Hepatocyte (in vitro differentiated cells): ENCODE results near the gene DEF6. TPM values are rescaled to one million over a fixed set of nuclear protein-coding genes. Genes with fewer than 3 reads are reported as not detected.

Experiments
- DNase-seq: peaks from one replicate; pipeline ENCODE4 v3.0.0-alpha.2; 2016; ENCODE audit warnings: low spot score
- H2AFZ ChIP-seq: fragments of 200-600 bp; sonication (generic); 2 replicates; pipeline ENCODE4 v1.6.0; 2016; ENCODE audit warnings: antibody characterized with exemption, mild to moderate bottlenecking
- H3K27ac ChIP-seq: fragments of 200-600 bp; sonication (generic); 2 replicates; pipeline ENCODE4 v1.5.1; 2016; ENCODE audit warnings: mild to moderate bottlenecking
- H3K27me3 ChIP-seq: fragments of 200-600 bp; sonication (generic); 2 replicates; pipeline ENCODE4 v1.6.1; 2016
- H3K36me3 ChIP-seq: fragments of 200-600 bp; sonication (generic); replicated peaks from 2 replicates; pipeline ENCODE4 v1.5.1; 2016; ENCODE audit warnings: low read depth; ENCODE audit not compliant: insufficient read depth
- H3K4me1 ChIP-seq: fragments of 200-600 bp; sonication (generic); 2 replicates; pipeline ENCODE4 v1.5.1; 2016; ENCODE audit warnings: mild to moderate bottlenecking, moderate library complexity; ENCODE audit not compliant: insufficient read depth
- H3K4me2 ChIP-seq: fragments of 200-600 bp; sonication (generic); 2 replicates; pipeline ENCODE4 v1.6.0; 2016
- H3K4me3 ChIP-seq: fragments of 200-600 bp; sonication (generic); 2 replicates; pipeline ENCODE4 v1.5.1; 2016; ENCODE audit warnings: mild to moderate bottlenecking
- H3K79me2 ChIP-seq: fragments of 200-600 bp; sonication (generic); 2 replicates; pipeline ENCODE4 v1.6.0; 2017; ENCODE audit warnings: mild to moderate bottlenecking
- H3K9me2 ChIP-seq: fragments of 200-600 bp; sonication (generic); replicated peaks from 2 replicates; pipeline ENCODE4 v1.6.0; 2017; ENCODE audit warnings: mild to moderate bottlenecking; ENCODE audit not compliant: insufficient read depth
- H3K9me3 ChIP-seq: fragments of 200-600 bp; sonication (generic); 2 replicates; pipeline ENCODE4 v1.5.1; 2016; ENCODE audit warnings: low read depth, mild to moderate bottlenecking
- H4K20me1 ChIP-seq: fragments of 200-600 bp; sonication (generic); 2 replicates; pipeline ENCODE4 v1.6.0; 2016; ENCODE audit warnings: mild to moderate bottlenecking; ENCODE audit not compliant: insufficient read depth, poor library complexity, severe bottlenecking
- CTCF ChIP-seq: fragments of 200-600 bp; sonication (generic); IDR thresholded peaks from 2 replicates; pipeline ENCODE4 v1.5.1; 2016; ENCODE audit warnings: antibody characterized with exemption, mild to moderate bottlenecking; ENCODE audit not compliant: poor library complexity
- EZH2 ChIP-seq: fragments of 200-600 bp; sonication (generic); IDR thresholded peaks from 2 replicates; pipeline ENCODE4 v1.6.1; 2016; ENCODE audit warnings: antibody characterized with exemption, mild to moderate bottlenecking, borderline replicate concordance
- EZH2phosphoT487 ChIP-seq: fragments of 200-600 bp; sonication (generic); IDR thresholded peaks from one replicate; pipeline ENCODE4 v1.6.1; 2018; ENCODE audit warnings: antibody characterized with exemption, mild to moderate bottlenecking, low read depth, moderate library complexity; ENCODE audit not compliant: unreplicated experiment, severe bottlenecking
- WGBS: methylation state at CpG from one replicate; pipeline ENCODE4 v1.1.6; 2016; ENCODE audit warnings: low lambda C conversion rate; ENCODE audit errors: missing lambda C conversion rate; 5-methylcytosine and 5-hydroxymethylcytosine counted together
- polyA plus RNA-seq: library from polyadenylated mRNA; unstranded; fragments of >200 nt; fragmentation: Nextera tagmentation; extraction: Ambion mirVana; gene quantifications from 2 replicates; pipeline ENCODE4 v1.2.1, GENCODE V29; 2016
- total RNA-seq: library from RNA; depleted of rRNA; stranded (reverse); fragments of >200 nt; gene quantifications from 2 replicates; pipeline ENCODE4 v1.2.3, GENCODE V29; 2014

DEF6 gene
- total and polyA plus RNA-seq, 2 experiments from 2014 or later, result 3.7 to 3.8 TPM

- no peaks in the 10 kb centered on the region for H4K20me1 ChIP-seq
- 94% methylated on average over 9 of the region's 9 CpGs for WGBS
- H3K79me2 ChIP-seq, result no peaks in the 10 kb centered on the region
- no peak overlapping the region for H3K27ac ChIP-seq
- TF ChIP-seq EZH2, result no peak
- TF ChIP-seq CTCF, result no peak
- TF ChIP-seq EZH2phosphoT487, result no peak
- DNase-seq, result no peak
- H3K9me2 ChIP-seq, result no peaks in the 10 kb centered on the region
- H3K4me3 ChIP-seq, result no peak overlapping the region
- no peaks in the 10 kb centered on the region for H3K9me3 ChIP-seq
- H3K4me2 ChIP-seq, result no peak overlapping the region
- no peaks in the 10 kb centered on the region for H3K4me1 ChIP-seq
- H2AFZ ChIP-seq, result no peak overlapping the region
- H3K27me3 ChIP-seq, result no peaks in the 10 kb centered on the region
- H3K36me3 ChIP-seq, result no peaks in the 10 kb centered on the region
Observed at GRCh38 chr6:35309611-35310264, 12.1 kb downstream of the DEF6 start.

GRCh38 chr6:35310265-35310831, 12.7 kb downstream of the DEF6 start:
- DNase-seq, result no peak
- H3K27me3 ChIP-seq, result no peaks in the 10 kb centered on the region
- TF ChIP-seq CTCF (no peak), EZH2phosphoT487 (no peak), EZH2 (no peak)
- no peaks in the 10 kb centered on the region for H3K36me3 ChIP-seq
- no peaks in the 10 kb centered on the region for H4K20me1 ChIP-seq
- H3K9me2 ChIP-seq, result no peaks in the 10 kb centered on the region
- H3K4me2 ChIP-seq, result no peak overlapping the region
- H3K27ac ChIP-seq, result no peak overlapping the region
- H3K9me3 ChIP-seq, result no peaks in the 10 kb centered on the region
- 81% methylated on average over 6 of the region's 6 CpGs for WGBS
- no peaks in the 10 kb centered on the region for H3K4me1 ChIP-seq
- no peak overlapping the region for H2AFZ ChIP-seq
- no peak overlapping the region for H3K4me3 ChIP-seq
- H3K79me2 ChIP-seq, result no peaks in the 10 kb centered on the region

GRCh38 chr6:35311390-35312075, 13.9 kb downstream of the DEF6 start:
- H3K27ac ChIP-seq, result no peak overlapping the region

More at GRCh38 chr6:35311390-35312075, 13.9 kb downstream of the DEF6 start:
- no peak for DNase-seq
- WGBS, result 89% methylated on average over 6 of the region's 6 CpGs
- no peak overlapping the region for H3K4me2 ChIP-seq
- no peaks in the 10 kb centered on the region for H3K36me3 ChIP-seq
- H3K79me2 ChIP-seq, result no peaks in the 10 kb centered on the region
- H3K4me1 ChIP-seq, result no peaks in the 10 kb centered on the region
- no peaks in the 10 kb centered on the region for H4K20me1 ChIP-seq
- H3K4me3 ChIP-seq, result no peak overlapping the region
- no peaks in the 10 kb centered on the region for H3K27me3 ChIP-seq
- no peaks in the 10 kb centered on the region for H3K9me2 ChIP-seq
- TF ChIP-seq EZH2phosphoT487, result no peak
- TF ChIP-seq CTCF, result no peak
- no peak for TF ChIP-seq EZH2
- no peaks in the 10 kb centered on the region for H3K9me3 ChIP-seq
- H2AFZ ChIP-seq, result no peak overlapping the region
